OCI-LY3 (cell line): ENCODE results near the gene CLEC4M.

Experiments
- EZH2phosphoT487 ChIP-seq: fragments of 200-600 bp; shearing (Covaris generic); IDR thresholded peaks from 2 replicates; pipeline ENCODE4 v1.6.1; 2018; ENCODE audit warnings: antibody characterized with exemption, mixed run types, low read depth
- TF ChIP-seq, protein P1 (sequence below): fragments of 200-600, 300-600 bp; sonication (generic); IDR thresholded peaks from 2 replicates; pipeline ENCODE4 v1.5.1; 2014; ENCODE audit warnings: antibody characterized with exemption, low read length, low read depth

DNA sequence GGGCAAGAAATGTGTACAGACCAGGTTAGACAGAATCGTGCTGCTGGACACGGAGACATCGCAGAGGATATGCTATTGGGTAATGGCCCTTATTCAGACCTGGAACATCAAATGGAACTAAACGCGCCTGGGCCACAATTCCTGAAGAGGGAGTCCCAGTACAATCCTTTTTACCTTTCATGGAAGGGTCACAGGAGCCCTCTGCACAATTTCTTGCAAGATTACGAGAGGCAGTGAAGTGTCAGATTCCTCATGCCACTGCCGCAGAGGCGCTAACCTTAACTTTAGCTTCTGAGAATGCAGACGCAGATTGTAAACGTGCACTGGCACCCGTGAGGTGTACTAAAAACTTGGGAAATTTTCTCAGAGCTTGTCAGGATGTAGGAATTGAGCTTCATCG is 18.1 kb downstream of the CLEC4M start:
- TF ChIP-seq, protein P1, sequence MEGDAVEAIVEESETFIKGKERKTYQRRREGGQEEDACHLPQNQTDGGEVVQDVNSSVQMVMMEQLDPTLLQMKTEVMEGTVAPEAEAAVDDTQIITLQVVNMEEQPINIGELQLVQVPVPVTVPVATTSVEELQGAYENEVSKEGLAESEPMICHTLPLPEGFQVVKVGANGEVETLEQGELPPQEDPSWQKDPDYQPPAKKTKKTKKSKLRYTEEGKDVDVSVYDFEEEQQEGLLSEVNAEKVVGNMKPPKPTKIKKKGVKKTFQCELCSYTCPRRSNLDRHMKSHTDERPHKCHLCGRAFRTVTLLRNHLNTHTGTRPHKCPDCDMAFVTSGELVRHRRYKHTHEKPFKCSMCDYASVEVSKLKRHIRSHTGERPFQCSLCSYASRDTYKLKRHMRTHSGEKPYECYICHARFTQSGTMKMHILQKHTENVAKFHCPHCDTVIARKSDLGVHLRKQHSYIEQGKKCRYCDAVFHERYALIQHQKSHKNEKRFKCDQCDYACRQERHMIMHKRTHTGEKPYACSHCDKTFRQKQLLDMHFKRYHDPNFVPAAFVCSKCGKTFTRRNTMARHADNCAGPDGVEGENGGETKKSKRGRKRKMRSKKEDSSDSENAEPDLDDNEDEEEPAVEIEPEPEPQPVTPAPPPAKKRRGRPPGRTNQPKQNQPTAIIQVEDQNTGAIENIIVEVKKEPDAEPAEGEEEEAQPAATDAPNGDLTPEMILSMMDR = no peak
- TF ChIP-seq EZH2phosphoT487 = no peak
